Panc1 (cell line): Measurements from ENCODE around the gene KCNAB2. TPM values are rescaled to one million over a fixed set of nuclear protein-coding genes. Genes with fewer than 3 reads are reported as not detected.

ENCODE experiments used
- ATAC-seq: fragments of 200-7000 bp; cut with Tn5 transposase; 2 replicates; pipeline ENCODE4 v1.9.1; 2020; ENCODE audit warnings: mild to moderate bottlenecking, moderate library complexity
- BruUV-seq: library from RNA; stranded (reverse); fragments of 400-500 nt; replicated peaks from 2 replicates; lab custom pipeline; 2021; lab: Mats Ljungman, UMichigan
- CTCF ChIA-PET: fragments of 300-600 bp; sonication (Branson Sonifier 250); formaldehyde crosslinking; loops from one replicate; lab custom pipeline; 2022; ENCODE audit warnings: antibody characterized with exemption; lab: Charles Lee
- POLR2A ChIA-PET: fragments of 300-600 bp; sonication (Branson Sonifier 250); formaldehyde crosslinking; loops from one replicate; lab custom pipeline; 2022; ENCODE audit warnings: antibody characterized with exemption; lab: Charles Lee
- DNase-seq: peaks from one replicate; pipeline ENCODE4 v3.0.0-alpha.2; 2010; ENCODE audit warnings: low read depth, low spot score
- H3K27ac ChIP-seq: 2 replicates; pipeline ENCODE4 v1.5.1; 2011; ENCODE audit warnings: mild to moderate bottlenecking, low read length, inconsistent platforms
- H3K27me3 ChIP-seq: fragments of 200-500 bp; sonication (Bioruptor generic); 2 replicates; pipeline ENCODE4 v1.6.0; 2014; ENCODE audit warnings: low read length, inconsistent platforms; ENCODE audit not compliant: control insufficient read depth, insufficient read depth
- H3K36me3 ChIP-seq: fragments of 200-500 bp; sonication (Bioruptor generic); 2 replicates; pipeline ENCODE4 v1.5.1; 2014; ENCODE audit warnings: inconsistent platforms, mild to moderate bottlenecking, low read length, moderate library complexity; ENCODE audit not compliant: control insufficient read depth, insufficient read depth
- H3K4me1 ChIP-seq: 2 replicates; pipeline ENCODE4 v1.5.1; 2011; ENCODE audit warnings: inconsistent platforms, mild to moderate bottlenecking, low read length, moderate library complexity; ENCODE audit not compliant: control insufficient read depth, insufficient read depth
- H3K4me3 ChIP-seq, 2 experiments: 2 replicates each; pipeline ENCODE4 v1.5.1; 2011 to 2012; ENCODE audit warnings: low read depth in 2 of 2, low read length in 2 of 2, mild to moderate bottlenecking in 2 of 2, inconsistent platforms in 1 of 2, moderate library complexity in 1 of 2
- H3K9me3 ChIP-seq: fragments of 200-500 bp; sonication (Bioruptor generic); 2 replicates; pipeline ENCODE4 v1.5.1; 2014; ENCODE audit warnings: low read depth, mild to moderate bottlenecking, inconsistent platforms, low read length, moderate library complexity; ENCODE audit not compliant: control insufficient read depth, insufficient read depth
- CTCF ChIP-seq: fragments of 450-650 bp; IDR thresholded peaks from 2 replicates; pipeline ENCODE4 v1.5.1; 2017; ENCODE audit warnings: mild to moderate bottlenecking
- POLR2AphosphoS5 ChIP-seq: IDR thresholded peaks from 2 replicates; pipeline ENCODE4 v1.6.1; 2012; ENCODE audit warnings: mild to moderate bottlenecking, low read depth, low read length, moderate library complexity
- REST ChIP-seq, 2 experiments: IDR thresholded peaks; 2 replicates each; pipeline ENCODE4 v1.6.1; 2011 to 2012; ENCODE audit warnings: low read depth in 2 of 2, control low read depth in 1 of 2, low read length in 1 of 2, mild to moderate bottlenecking in 1 of 2, moderate library complexity in 1 of 2; ENCODE audit not compliant: insufficient read depth in 1 of 2
- SIN3A ChIP-seq: IDR thresholded peaks from 2 replicates; pipeline ENCODE4 v1.6.1; 2012; ENCODE audit warnings: low read depth, mild to moderate bottlenecking, low read length, moderate library complexity, borderline replicate concordance; ENCODE audit not compliant: insufficient read depth
- TCF7L2 ChIP-seq: IDR thresholded peaks from 2 replicates; pipeline ENCODE4 v1.6.1; 2011; ENCODE audit warnings: mild to moderate bottlenecking, low read depth, low read length, inconsistent platforms
- in situ Hi-C: cut with HindIII; loops from 2 replicates; pipeline ENCODE4 v1.10.0; 2016; ENCODE audit warnings: low sequenced_read_pairs, low pct_unique_long_range_greater_than_20kb
- intact Hi-C: fragments of 100-400 bp; cut with micrococcal nuclease; formaldehyde crosslinking; loops from one replicate; pipeline ENCODE4 v1.10.0; 2022; ENCODE audit not compliant: unreplicated experiment
- total RNA-seq: library from RNA; stranded (reverse); gene quantifications from one replicate; pipeline ENCODE4 v1.2.1, GENCODE V29; 2021; ENCODE audit not compliant: unreplicated experiment

Gene KCNAB2
- total RNA-seq, 1 experiment from 2014 or later = 27.6 TPM

GRCh38 chr1:5998906-5999301 lies 46.8 kb upstream of the KCNAB2 start:
- in situ Hi-C loops = no loop called here
- H3K36me3 ChIP-seq = no peaks in the 10 kb centered on the region
- ATAC-seq (no peak), DNase-seq (no peak)
- H3K4me1 ChIP-seq = peaks cover 9% of the 10 kb centered on the region
- H3K9me3 ChIP-seq = no peaks in the 10 kb centered on the region
- H3K27ac ChIP-seq = no peak overlapping the region
- ChIA-PET CTCF (no interaction called here), POLR2A (no interaction called here)
- BruUV-seq = no TSS peak
- intact Hi-C loops = no loop called here
- no peak overlapping the region for H3K4me3 ChIP-seq
- H3K27me3 ChIP-seq = no peaks in the 10 kb centered on the region
- no peak for TF ChIP-seq REST (IDR thresholded peaks at IDR 0.05; ENCODE audit: insufficient read depth in 1 of 2, low read depth in 2 of 2, low read length in 1 of 2)
- TF ChIP-seq POLR2AphosphoS5 = no peak
- TF ChIP-seq SIN3A = no peak

GRCh38 chr1:5999711-6000443 lies 45.8 kb upstream of the KCNAB2 start:
- ATAC-seq (no peak), DNase-seq (no peak)
- intact Hi-C loops = no loop called here
- Histone ChIP-seq H3K4me1 (peaks cover 5% of the 10 kb centered on the region; the same call in 1 of the 2 replicates), H3K36me3 (no peaks in the 10 kb centered on the region), H3K4me3 (no peak overlapping the region), H3K27ac (no peak overlapping the region), H3K9me3 (no peaks in the 10 kb centered on the region), H3K27me3 (no peaks in the 10 kb centered on the region)
- BruUV-seq = no TSS peak
- TF ChIP-seq TCF7L2 (no peak), SIN3A (no peak)
- POLR2A ChIA-PET = no interaction called here
- CTCF ChIA-PET = no interaction called here
- in situ Hi-C loops = no loop called here

GRCh38 chr1:6000444-6001288 lies 45.0 kb upstream of the KCNAB2 start:
- POLR2A ChIA-PET = interaction anchor here (0.5 kb wide), 1 partner anchor 567 kb away, joined by 3 read pairs; no protein-coding TSS in a partner anchor
- intact Hi-C loops = no loop called here

More at GRCh38 chr1:6000444-6001288, 45.0 kb upstream of the KCNAB2 start:
- peaks cover 5% of the 10 kb centered on the region; the same call in 1 of the 2 replicates for H3K4me1 ChIP-seq
- TF ChIP-seq POLR2AphosphoS5 (no peak), SIN3A (no peak), REST (IDR thresholded peaks at IDR 0.05; ENCODE audit: insufficient read depth in 1 of 2, low read depth in 2 of 2, low read length in 1 of 2) (no peak), TCF7L2 (no peak), CTCF (no peak)
- no peak overlapping the region for H3K4me3 ChIP-seq
- no peaks in the 10 kb centered on the region for H3K9me3 ChIP-seq
- no peak for DNase-seq
- no peak for ATAC-seq
- in situ Hi-C loops = no loop called here
- H3K27me3 ChIP-seq = no peaks in the 10 kb centered on the region
- H3K27ac ChIP-seq = no peak overlapping the region
- BruUV-seq = no TSS peak
- CTCF ChIA-PET = no interaction called here
- no peaks in the 10 kb centered on the region for H3K36me3 ChIP-seq
